ENCODE results near the gene CEP164.
"Not testable (repeated sequence)": the region's sequence is repeated elsewhere in the genome, so short reads cannot be mapped to it uniquely, and the experiment has no call there.

Gene CEP164

DNA sequence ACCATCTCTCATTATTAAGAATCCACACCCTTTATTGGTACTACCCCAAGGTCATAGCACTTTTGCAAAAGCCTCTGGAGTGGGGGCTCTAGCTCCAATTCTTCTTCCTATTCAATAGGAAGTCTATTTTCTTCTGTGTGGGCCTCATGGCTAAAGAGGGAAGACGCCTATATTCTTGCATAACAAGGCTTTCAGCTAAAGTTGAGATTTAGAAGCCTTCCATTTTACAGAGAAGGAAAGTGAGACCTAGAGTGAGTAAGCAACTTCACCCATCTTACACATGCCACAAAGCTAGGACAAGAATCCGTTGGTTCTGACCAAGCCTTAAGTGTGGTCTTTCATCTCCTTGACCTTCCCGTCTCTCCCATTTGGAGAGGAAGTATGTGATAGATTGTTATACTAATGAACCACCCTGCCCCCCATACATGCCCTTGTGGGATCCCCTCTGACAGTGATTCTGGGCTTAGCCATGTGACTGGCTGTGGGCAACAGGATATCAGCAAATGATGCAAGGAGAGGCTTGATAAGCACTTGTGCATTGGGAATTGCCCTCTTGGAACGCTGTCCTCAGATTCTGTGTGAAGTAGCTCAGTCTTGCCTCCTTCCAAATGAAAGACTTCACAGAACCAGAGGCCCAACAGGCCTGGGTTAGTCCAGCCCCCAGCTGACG lies 23.9 kb upstream of the CEP164 start:
- DNase-seq (ENCODE audit: low read depth in 2 of 2, low spot score in 1 of 2), result no peak

DNA sequence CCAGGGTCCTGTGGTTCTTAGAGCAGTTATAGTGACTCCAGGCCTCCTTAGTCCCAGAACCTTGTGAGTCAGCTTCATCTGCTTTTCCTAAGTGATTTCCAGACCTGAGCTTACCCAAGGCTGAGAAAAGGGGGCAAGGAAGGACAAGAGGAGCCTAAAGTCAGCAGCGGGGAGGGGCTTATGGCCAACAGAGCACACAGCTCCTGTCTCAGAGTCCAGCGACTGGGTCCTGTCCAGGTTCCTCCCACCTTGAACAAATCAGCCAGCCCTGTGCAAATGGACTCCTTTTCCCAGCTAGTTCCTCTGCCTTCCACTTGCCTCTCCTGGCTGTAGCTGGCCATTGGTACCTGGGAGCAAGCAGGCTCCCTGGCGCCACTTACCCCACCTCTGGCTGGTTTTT lies 22.5 kb upstream of the CEP164 start:
- no peak for DNase-seq (ENCODE audit: low read depth in 2 of 2, low spot score in 1 of 2)

DNA sequence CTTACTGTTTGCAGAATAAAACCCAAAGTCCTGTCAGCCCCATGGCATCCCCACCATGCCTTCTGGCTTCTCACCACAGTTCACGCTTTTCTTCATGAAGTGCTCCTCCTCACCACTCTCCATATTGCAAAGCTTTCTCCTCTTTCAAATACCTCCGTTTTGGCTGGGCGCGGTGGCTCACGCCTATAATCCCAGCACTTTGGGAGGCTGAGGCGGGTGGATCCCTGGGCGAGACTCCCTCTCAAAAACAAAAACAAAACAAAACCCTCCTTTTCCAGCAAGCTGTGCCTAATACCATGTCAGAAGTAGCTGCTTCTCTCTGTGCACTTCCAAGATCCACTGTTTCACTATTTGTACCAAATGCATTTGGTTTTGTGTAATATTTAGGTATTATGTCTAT lies 18.3 kb upstream of the CEP164 start:
- no peak for DNase-seq (ENCODE audit: low read depth in 2 of 2, low spot score in 1 of 2)

DNA sequence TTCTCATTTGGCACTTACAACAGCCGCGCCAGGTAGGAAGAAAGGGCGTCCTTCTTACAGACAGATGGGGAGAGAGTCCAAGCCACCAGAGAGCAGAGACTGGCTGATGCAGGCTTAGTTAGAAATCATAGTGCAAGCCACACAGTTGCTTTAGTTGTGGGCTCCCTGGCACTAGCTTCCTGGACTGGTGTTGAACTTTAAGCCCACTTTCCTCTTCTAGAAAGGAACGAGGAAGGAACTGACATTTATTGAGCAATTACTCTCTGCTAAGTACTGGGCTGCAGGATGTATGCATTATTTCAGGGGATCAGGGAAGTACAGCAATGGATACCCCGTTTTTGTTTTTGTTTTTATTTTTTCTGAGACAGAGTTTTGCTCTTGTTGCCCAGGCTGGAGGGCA lies 14.6 kb upstream of the CEP164 start:
- no peak for DNase-seq (ENCODE audit: low read depth in 2 of 2, low spot score in 1 of 2)

DNA sequence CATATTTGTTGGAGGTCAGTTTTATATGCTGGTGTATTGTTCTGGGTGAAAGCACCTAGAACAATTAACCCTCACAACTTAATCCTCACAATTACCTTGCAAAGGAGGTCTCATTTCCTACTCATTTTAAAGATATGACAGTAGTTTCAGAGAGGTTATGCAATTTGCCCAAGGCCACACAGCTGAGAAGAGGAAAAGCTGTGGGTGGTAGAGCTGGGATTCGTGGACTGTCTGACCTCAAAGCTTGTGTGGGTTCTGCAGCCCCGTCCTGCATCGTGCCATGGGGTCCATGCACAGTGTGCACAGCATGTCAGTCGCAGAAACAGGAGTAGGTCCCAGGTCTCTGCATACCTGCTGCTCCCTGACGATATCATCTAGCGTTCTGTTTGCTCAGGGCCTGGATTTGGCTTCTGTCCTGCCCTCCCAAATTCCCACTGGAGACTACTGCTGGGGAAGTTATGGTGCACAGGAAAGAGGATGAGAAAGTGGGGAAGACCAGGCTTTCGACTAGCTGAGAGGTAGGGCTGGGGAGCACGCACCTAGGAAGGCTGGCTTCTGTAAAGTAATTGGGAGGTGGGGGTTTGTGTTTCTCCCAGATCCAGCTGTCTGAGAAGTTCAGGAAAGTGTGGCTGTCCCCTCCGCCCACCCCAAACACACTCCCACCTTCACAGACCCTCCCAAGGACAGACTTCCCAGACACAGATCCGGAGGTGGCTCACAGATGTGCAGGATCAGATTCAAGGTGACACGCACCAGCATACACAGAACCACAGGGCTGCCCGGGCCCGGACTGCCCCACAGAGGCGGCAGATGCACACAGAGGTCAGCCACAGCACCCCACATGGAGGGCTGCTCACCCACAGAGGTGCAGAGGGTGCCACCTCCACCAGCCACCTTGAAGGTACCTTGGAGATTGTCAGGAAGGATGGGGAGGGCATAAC lies 13.6 kb upstream of the CEP164 start:
- DNase-seq (ENCODE audit: low read depth in 2 of 2, low spot score in 1 of 2), result no peak

DNA sequence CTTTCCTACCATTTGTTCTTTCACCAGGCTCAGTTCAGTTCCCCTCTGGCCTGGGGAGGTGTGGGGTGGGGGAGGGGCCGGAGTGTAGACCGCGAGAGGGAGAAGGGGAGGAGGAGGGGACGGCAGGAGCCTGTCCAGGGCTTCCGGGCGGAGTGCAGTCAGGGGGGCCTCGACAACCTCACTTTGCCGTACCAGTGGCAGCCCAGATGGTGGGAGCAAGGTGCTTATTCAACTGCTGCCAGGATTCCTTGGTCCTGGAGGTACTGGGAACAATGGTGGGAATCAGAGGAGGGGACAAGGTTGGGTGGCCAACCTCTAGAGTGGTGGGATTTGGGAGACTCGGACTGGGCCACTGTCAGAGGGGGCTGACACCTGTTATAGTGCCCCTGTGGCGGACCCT lies 12.8 kb upstream of the CEP164 start:
- DNase-seq (ENCODE audit: low read depth in 2 of 2, low spot score in 1 of 2), result no peak

DNA sequence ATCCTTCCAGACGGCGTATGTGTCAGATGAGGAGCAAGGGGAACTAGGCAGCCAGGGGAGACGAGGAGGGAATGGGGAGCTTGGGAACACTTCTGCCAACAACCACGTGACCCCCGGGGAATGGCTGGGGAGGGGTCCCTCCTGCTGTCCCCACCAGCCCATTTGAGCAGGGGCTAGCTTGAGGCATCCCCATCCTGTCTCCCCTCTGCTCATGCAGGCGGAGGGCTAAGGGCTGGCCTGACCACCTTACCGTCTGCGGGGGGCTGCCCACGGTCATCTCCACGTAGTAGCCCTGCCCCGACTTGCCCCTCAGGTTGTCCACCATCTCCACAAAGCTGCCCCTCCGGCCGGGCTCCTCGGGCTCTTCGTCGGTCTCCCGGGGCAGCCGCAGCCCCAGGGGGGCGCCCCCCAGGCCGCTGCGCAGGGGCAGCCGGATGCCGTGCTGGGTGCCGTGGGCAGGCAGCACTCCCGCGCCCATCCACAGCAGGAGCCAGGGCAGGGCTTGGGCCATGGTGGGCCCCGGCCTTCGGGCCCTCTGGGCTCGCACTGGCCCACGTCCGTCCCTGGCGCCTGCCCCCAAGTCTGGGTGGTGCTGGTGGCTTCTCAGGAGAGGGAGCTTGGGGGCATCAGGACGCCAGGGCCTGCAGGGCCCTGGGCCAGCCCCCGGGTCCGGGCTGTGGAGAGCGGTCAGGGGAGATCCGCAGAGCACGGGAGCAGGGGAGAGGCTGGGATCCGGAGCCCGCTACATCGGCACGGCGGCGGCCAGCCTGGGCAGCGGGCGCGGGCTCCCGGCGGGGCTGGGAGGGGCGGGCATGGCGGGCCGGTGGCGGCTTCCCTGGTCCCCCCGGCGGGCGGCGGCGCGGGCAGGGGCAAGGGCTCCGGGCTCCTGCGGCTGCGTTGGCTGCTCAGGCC lies 12.1 kb upstream of the CEP164 start:
- DNase-seq (ENCODE audit: low read depth in 2 of 2, low spot score in 1 of 2), result no peak

DNA sequence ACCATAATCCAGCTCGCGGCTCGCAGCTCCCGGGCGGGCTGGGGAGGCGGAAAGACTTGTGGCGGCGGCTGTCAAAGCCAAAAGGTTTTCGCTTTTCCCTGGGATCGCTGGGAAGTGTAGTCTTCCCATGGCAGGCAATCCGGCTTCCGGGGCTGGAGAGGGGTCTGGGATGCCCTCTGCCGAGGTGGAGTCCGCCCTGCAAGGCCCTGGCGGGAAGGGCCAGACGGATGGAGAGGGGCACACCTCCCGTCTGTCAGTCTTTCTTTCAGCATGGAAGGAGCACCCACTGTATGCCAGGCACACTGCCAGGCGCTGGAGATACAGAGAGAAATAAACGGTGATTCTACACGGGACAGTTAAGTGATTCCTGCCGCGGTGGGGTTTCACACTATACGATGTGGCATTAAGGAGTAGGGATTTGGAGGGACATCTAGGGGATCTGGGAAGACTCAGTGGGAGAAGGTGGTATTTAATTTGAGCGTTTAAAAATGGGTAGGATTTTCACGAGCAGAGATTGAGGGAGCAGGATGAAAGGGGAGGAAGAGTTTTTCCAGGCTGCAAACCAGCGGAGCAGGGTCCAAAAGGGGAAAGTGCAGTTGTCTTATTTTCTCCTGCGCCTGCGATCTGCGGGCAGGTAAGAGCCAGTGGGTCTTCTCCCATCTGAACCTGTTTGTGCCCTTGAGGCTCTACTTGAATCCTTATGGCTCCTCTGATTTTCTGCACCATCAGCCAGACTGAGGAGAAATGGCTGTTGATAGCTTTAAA lies 11.3 kb upstream of the CEP164 start, which contains the start of gene BACE1:
BACE1 (minus strand) TSS at position 60 of the 765 bp plus-strand sequence. CDS start 461 bp downstream, outside the sequence.
- no peak for DNase-seq (ENCODE audit: low read depth in 2 of 2, low spot score in 1 of 2)

DNA sequence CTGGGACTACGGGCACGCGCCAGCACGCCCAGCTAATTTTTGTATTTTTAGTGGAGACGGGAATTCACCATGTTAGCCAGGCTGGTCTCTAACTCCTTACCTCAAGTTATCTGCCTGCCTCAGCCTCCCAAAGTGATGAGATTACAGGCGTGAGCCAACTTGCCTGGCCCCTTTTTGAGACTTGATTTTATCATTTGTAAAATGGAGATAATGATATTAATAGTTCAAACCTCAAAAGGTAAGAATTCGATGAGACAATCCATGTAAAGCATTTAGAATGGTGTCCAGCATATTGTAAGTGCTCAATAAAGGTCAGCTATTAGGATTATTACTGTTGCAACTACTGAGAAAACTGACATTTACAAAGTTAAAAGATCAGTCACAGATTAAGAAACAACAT lies 8.9 kb upstream of the CEP164 start:
- no peak for DNase-seq (ENCODE audit: low read depth in 2 of 2, low spot score in 1 of 2)

DNA sequence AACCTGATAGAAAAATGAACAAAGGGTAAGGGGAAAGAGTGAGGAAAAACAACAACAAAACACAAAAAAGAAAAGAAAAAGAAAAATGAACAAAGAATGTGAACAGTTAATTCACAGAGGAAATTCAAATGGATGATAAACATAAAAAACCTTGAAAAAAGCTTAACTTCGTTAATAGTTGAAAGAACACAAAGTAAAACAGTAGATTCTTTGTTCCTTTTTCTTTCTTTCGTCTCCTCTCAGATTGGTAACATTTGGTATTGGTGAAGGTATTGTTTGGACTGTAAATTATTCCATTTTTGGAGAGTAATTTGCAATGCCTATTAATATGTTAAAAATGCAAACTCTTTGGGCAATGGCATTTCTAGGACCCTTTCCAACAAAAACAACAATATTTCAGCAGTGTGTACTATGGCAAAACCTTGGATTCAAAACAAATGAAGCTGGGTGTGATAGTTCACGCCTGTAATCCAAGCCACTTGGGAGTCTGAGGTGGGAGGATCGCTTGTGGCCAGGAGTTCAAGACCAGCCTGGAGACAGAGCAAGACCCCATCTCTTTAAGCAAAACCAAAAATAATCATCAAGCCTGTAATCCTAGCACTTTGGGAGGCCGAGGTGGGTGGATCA lies 8.3 kb upstream of the CEP164 start:
- DNase-seq (ENCODE audit: low read depth in 2 of 2, low spot score in 1 of 2), result no peak

DNA sequence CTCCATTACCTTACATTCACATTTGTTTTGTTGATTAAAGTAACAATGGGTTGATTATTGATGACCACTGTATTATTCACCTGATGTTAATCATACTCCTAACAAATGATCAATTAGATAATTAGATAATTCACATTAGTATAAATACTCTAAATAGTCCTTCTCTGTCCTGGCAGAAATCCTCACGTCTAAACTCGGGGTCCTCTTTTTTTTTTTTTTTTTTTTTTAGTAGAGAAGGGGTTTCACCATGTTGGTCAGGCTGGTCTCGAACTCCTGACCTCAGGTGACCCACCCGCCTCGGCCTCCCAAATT lies 443 bp upstream of the CEP164 start:
- not testable (repeated sequence) for DNase-seq (ENCODE audit: low read depth in 2 of 2, low spot score in 1 of 2)

DNA sequence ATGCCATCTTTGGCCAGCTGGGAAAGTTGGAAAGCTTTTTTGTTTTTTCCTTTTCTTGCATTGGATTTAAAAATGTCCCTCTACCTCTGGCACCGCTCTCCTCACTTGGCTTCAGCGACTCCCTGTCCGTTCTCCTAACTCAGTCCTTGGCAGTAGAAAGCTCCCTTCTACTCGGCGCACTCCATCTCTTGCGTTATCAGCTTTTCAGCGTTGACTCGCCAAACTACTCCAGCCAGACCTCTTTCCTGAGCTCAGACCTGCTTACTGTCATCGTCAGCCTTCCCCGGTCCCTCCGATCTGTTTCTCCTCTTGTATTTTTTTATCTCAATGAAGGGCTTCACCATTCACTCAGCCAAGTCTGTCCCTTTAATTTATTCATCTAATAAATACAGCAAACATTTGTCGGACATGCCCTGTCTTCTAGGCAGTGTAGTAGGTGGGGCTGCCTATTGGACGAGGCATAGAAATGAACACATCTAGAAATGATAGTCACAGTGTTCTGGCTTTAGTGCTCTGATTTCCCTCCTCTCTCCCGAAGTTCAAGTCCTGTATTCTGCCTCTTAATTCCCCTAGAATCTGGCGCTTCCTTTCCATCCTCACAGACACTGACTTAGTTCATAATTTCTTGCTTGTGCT lies 839 bp downstream of the CEP164 start:
- DNase-seq (ENCODE audit: low read depth in 2 of 2, low spot score in 1 of 2), result no peak

DNA sequence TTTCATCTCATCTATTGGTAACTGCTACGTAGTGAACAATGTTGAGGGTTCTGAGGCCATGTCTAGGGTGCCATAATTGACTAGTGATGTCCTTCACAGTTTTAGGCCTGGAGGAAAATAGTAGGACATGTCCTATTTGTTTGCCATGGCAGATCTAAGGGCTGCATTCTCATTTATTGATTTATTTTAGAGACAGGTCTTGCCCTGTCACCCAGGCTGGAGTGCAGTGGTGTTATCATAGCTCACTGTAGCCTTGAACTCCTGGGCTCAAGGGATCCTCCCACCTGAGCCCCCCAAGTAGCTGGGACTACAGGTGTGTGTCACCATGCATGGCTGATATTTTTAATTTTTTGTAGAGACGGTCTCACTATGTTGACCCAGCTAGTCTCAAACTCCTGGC lies 5.2 kb downstream of the CEP164 start:
- no peak for DNase-seq (ENCODE audit: low read depth in 2 of 2, low spot score in 1 of 2)

DNA sequence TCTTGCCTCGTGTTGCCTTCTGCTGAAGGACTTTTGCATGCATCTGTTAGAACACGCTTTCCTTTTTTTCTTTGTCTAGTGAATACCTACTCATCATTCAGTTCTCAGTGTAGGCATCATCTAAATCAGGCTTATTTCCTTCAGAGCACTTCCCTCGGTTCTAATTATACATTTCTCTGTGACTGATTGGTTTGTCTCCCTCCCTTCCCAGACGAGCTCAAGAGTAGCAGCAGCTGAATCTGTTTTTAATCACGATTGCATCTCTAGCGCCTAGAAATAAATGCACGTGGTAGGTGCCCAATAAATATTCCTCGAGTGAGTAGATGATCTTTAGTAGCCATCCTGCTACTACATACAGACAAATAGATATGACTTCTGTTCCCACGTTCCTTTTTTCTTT lies 6.3 kb downstream of the CEP164 start:
- no peak for DNase-seq (ENCODE audit: low read depth in 2 of 2, low spot score in 1 of 2)

DNA sequence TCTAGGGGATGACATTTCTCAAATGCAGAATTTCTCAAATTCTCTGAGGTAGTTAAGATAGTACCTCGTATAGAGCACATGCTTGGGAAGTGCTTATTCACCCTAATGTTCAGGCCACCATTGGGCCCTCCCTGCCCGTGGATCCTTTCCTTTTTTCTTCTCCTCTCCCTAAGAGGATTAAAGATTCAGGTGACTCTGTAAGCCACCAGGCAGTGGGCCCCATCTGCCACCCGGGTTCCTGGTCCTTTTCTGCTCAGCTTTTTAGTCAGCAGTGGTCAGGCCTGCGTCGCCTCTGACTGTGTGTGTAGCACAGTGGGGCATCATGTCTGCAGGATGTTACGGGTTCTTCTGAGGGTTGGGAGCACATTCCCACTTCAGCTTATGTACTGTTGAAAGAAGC lies 7.2 kb downstream of the CEP164 start:
- no peak for DNase-seq (ENCODE audit: low read depth in 2 of 2, low spot score in 1 of 2)

DNA sequence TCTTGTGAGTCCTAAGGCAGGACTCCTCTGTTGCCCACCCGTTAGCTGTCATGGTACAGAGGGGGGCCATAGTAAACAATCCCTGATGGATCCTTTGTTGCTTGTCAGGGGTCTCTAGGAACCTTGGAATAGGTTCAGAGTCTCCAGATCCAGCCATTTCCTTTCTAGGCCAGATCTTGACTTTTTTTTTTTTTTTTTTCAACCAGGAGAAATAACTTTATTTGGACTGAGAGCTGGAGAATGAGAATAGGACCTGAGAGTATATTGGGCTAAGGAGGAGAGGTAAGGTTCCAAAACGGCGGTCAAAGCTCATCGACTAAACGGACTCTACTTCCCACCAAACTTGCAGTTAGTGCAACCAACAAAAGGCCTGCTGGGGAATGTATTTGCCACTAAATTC lies 7.7 kb downstream of the CEP164 start:
- DNase-seq (ENCODE audit: low read depth in 2 of 2, low spot score in 1 of 2), result no peak

DNA sequence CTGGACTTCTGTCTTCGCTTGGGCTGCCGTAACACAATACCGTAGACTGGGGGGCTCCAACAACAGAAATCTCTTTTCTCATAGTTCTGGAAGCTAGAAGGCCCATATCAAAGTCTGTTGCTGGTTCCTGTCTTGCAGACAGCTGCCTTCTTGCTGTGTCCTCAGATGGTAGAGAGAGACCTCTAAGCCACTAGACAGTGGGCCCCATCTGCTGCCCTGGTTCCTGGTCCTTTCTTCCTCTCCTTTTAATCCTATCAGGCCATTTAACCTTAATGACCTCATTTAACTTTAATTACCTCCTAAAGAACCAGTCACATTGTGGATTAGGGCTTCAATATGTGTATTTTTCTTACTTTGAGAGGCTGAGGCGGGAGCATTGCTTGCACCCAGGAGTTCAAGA lies 9.4 kb downstream of the CEP164 start:
- no peak for DNase-seq (ENCODE audit: low read depth in 2 of 2, low spot score in 1 of 2)

DNA sequence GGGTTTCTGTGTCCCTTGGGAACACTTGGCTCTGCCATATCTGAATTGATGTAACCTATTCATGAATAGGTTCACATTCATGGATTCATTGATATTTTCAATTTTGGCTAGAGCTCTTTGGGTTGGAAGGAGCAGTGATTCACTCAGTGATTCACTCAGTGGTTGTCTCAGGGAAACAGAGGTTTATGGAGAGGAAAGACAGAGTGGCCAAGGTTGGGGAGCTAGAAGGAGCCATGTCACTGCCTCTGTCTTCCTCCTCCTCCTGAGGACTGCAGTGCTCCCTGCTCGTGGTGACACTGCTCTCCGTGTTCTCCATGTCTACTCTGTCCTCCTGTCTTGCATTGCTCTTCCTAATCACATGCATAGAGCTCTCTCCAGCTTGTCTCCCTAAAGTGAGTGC lies 17.4 kb downstream of the CEP164 start:
- DNase-seq (ENCODE audit: low read depth in 2 of 2, low spot score in 1 of 2), result no peak

DNA sequence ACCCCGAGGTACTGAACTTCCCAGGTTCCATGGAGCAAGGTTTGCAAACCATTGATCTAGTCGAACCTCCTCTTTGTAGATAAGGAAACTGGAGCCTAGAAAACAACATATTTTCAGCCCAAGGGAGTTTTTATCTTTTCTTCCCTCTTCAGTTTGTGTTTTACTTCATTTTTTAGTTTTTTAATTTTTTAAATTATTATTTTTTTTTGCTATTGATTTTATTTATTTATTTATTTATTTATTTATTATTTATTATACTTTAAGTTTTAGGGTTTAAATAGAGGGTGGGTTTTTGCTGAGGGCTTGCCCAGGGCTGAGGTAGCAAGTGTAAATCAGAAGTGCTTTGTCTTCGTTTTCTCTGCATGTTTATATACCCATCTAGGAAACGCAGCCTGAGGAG lies 26.9 kb downstream of the CEP164 start:
- no peak for DNase-seq (ENCODE audit: low read depth in 2 of 2, low spot score in 1 of 2)
